HG03575 (cell line): Measurements from ENCODE around the gene EEA1.

Experiments used
- ATAC-seq: cut with Tn5 transposase; IDR thresholded peaks from one replicate; pipeline ENCODE4 v1.9.1; 2021; ENCODE audit not compliant: unreplicated experiment, insufficient number of reproducible peaks, low FRiP score; ENCODE audit errors: extremely low read depth

Gene EEA1

GRCh38 chr12:92733661-92734060 is 195.4 kb downstream of the EEA1 start:
- no peak for ATAC-seq

- ATAC-seq = no peak
These were observed 195.9 kb downstream of the EEA1 start for GRCh38 chr12:92733181-92733580.

GRCh38 chr12:92732716-92733115 is 196.4 kb downstream of the EEA1 start:
- no peak for ATAC-seq

GRCh38 chr12:92732216-92732615 is 196.9 kb downstream of the EEA1 start:
- no peak for ATAC-seq

GRCh38 chr12:92730758-92731157 is 198.3 kb downstream of the EEA1 start:
- ATAC-seq = no peak

GRCh38 chr12:92729773-92730305 is 199.3 kb downstream of the EEA1 start:
- no peak for ATAC-seq

- no peak for ATAC-seq
These were observed 202.2 kb downstream of the EEA1 start for GRCh38 chr12:92726850-92727249.

- no peak for ATAC-seq
These were observed 206.2 kb downstream of the EEA1 start for GRCh38 chr12:92722897-92723296.

GRCh38 chr12:92721656-92722055 is 207.4 kb downstream of the EEA1 start:
- ATAC-seq = no peak

- no peak for ATAC-seq
These were observed 208.0 kb downstream of the EEA1 start for GRCh38 chr12:92721130-92721529.
